HEK293 (cell line): Measurements from ENCODE around the gene MYZAP.

Source experiments
- CTCF ChIA-PET: fragments of 350-600 bp; formaldehyde crosslinking; extraction: SDS; loops from one replicate; lab custom pipeline; 2021; ENCODE audit warnings: antibody characterized with exemption; lab: Yijun Ruan, JAX
- POLR2A ChIA-PET: fragments of 300-600 bp; formaldehyde crosslinking; extraction: SDS; loops from one replicate; lab custom pipeline; 2020; ENCODE audit warnings: antibody characterized with exemption, inconsistent platforms; lab: Yijun Ruan, JAX
- H3K27ac ChIP-seq: fragments of 200-500 bp; sonication (Bioruptor generic); 2 replicates; pipeline ENCODE4 v1.5.1; 2014; ENCODE audit warnings: low read depth, low read length, control low read depth, inconsistent platforms; ENCODE audit errors: extremely low read depth
- H3K36me3 ChIP-seq, 2 experiments: fragments of 200-500 bp in 1 of 2; sonication (Bioruptor generic) in 1 of 2; 1 replicate in 1 of 2; 2 replicates in 1 of 2; pipeline ENCODE4 v1.5.1; 2014 to 2017; ENCODE audit warnings: inconsistent platforms in 2 of 2, low read length in 2 of 2; ENCODE audit not compliant: control insufficient read depth in 2 of 2, insufficient read depth in 1 of 2
- H3K4me1 ChIP-seq: fragments of 200-500 bp; sonication (Bioruptor generic); 2 replicates; pipeline ENCODE4 v1.5.1; 2014; ENCODE audit warnings: mild to moderate bottlenecking, low read length, inconsistent platforms; ENCODE audit not compliant: control insufficient read depth, insufficient read depth
- H3K4me3 ChIP-seq: 2 replicates; pipeline ENCODE4 v1.5.1; 2011; ENCODE audit warnings: low read depth, mild to moderate bottlenecking, control low read depth, low read length, moderate library complexity
- H3K9me3 ChIP-seq: fragments of 200-500 bp; sonication (Bioruptor generic); 2 replicates; pipeline ENCODE4 v1.5.1; 2014; ENCODE audit warnings: low read depth, low read length, inconsistent platforms; ENCODE audit not compliant: control insufficient read depth, insufficient read depth
- IKZF3 ChIP-seq: fragments of 450-650 bp; IDR thresholded peaks from 2 replicates; pipeline ENCODE4 v1.5.0; 2018; ENCODE audit warnings: missing biosample characterization, mild to moderate bottlenecking, missing genetic modification characterization, moderate library complexity
- KLF10 ChIP-seq: fragments of 450-650 bp; IDR thresholded peaks from 2 replicates; pipeline ENCODE4 v1.5.1; 2018; ENCODE audit warnings: missing biosample characterization, mild to moderate bottlenecking, missing genetic modification characterization
- SP2 ChIP-seq: fragments of 450-650 bp; formaldehyde crosslinking; IDR thresholded peaks from 2 replicates; pipeline ENCODE4 v1.5.1; 2016; ENCODE audit warnings: missing biosample characterization, missing genetic modification characterization
- ZBTB21 ChIP-seq: fragments of 450-650 bp; formaldehyde crosslinking; IDR thresholded peaks from 2 replicates; pipeline ENCODE4 v1.5.1; 2017; ENCODE audit warnings: missing biosample characterization, missing genetic modification characterization
- ZNF138 ChIP-seq: fragments of 450-650 bp; formaldehyde crosslinking; IDR thresholded peaks from 2 replicates; pipeline ENCODE4 v1.5.1; 2016; ENCODE audit warnings: missing biosample characterization, missing genetic modification characterization, borderline replicate concordance
- ZNF169 ChIP-seq: fragments of 450-650 bp; formaldehyde crosslinking; IDR thresholded peaks from 2 replicates; pipeline ENCODE4 v1.5.1; 2016; ENCODE audit warnings: missing biosample characterization, missing genetic modification characterization
- ZNF175 ChIP-seq: fragments of 450-650 bp; formaldehyde crosslinking; IDR thresholded peaks from 2 replicates; pipeline ENCODE4 v1.5.1; 2016; ENCODE audit warnings: missing biosample characterization, missing genetic modification characterization
- ZNF214 ChIP-seq: fragments of 450-650 bp; formaldehyde crosslinking; IDR thresholded peaks from 2 replicates; pipeline ENCODE4 v1.5.1; 2017; ENCODE audit warnings: missing biosample characterization, mild to moderate bottlenecking, missing genetic modification characterization, borderline replicate concordance
- ZNF544 ChIP-seq: fragments of 450-650 bp; formaldehyde crosslinking; IDR thresholded peaks from 2 replicates; pipeline ENCODE4 v1.5.0; 2017; ENCODE audit warnings: missing biosample characterization, missing genetic modification characterization
- ZNF548 ChIP-seq: fragments of 450-650 bp; formaldehyde crosslinking; IDR thresholded peaks from 2 replicates; pipeline ENCODE4 v1.5.1; 2016; ENCODE audit warnings: missing biosample characterization, missing genetic modification characterization
- TF ChIP-seq, protein P1 (sequence below): fragments of 450-650 bp; formaldehyde crosslinking; IDR thresholded peaks from 2 replicates; pipeline ENCODE4 v1.5.1; 2016; ENCODE audit warnings: missing biosample characterization, missing genetic modification characterization
- TF ChIP-seq, protein P2 (sequence below): fragments of 450-650 bp; formaldehyde crosslinking; IDR thresholded peaks from 2 replicates; pipeline ENCODE4 v1.5.1; 2016; ENCODE audit warnings: missing biosample characterization, missing genetic modification characterization, low read depth
- TF ChIP-seq, protein P3 (sequence below): fragments of 450-650 bp; formaldehyde crosslinking; IDR thresholded peaks from 2 replicates; pipeline ENCODE4 v1.5.1; 2017; ENCODE audit warnings: missing biosample characterization, missing genetic modification characterization
- TF ChIP-seq, protein P4 (sequence below): fragments of 450-650 bp; formaldehyde crosslinking; IDR thresholded peaks from 2 replicates; pipeline ENCODE4 v1.5.1; 2017; ENCODE audit warnings: missing biosample characterization, missing genetic modification characterization
- TF ChIP-seq, protein P5 (sequence below): fragments of 450-650 bp; formaldehyde crosslinking; IDR thresholded peaks from 2 replicates; pipeline ENCODE4 v1.5.1; 2016; ENCODE audit warnings: missing biosample characterization, missing genetic modification characterization
- TF ChIP-seq, protein P6 (sequence below): fragments of 450-650 bp; formaldehyde crosslinking; IDR thresholded peaks from 2 replicates; pipeline ENCODE4 v1.5.1; 2016; ENCODE audit warnings: missing biosample characterization, missing genetic modification characterization, low read depth

Gene MYZAP

DNA sequence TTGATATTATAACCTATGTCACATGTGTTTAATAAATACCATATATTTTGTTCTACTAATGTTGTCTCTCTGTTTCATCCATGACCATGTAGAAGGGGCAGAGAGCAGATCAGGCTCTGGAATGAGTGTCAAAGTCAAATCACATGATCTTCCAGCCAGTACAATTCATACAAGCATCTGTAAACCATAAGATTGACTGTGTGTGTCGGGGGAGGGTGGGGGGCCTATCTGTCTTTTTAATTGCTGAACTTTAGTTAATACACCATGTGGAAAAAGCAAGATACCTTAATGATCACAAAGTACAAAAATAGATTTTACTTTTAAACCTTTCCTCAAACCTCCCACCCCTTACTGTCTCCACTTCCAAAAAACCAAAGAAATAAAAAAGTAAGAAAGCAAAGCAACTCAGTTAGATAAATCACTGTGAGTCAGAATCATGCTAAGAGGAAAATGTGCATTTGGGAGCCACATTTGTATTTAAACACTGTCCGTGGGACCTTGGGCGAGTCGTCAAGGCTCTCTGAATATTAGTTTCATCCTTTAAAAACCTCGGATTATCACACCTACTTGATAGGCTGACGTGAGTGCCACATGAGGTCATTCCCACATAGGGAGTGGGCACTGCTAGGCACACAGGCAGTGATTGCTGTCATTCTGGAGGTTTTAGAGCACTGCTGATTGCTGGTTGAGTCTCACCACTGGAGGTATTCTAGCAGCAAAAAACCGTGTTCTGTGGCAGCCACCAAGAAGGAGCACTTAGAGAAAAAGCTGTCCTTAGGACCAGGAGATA lies 93.8 kb downstream of the MYZAP start (continued):
- TF ChIP-seq, protein P1, sequence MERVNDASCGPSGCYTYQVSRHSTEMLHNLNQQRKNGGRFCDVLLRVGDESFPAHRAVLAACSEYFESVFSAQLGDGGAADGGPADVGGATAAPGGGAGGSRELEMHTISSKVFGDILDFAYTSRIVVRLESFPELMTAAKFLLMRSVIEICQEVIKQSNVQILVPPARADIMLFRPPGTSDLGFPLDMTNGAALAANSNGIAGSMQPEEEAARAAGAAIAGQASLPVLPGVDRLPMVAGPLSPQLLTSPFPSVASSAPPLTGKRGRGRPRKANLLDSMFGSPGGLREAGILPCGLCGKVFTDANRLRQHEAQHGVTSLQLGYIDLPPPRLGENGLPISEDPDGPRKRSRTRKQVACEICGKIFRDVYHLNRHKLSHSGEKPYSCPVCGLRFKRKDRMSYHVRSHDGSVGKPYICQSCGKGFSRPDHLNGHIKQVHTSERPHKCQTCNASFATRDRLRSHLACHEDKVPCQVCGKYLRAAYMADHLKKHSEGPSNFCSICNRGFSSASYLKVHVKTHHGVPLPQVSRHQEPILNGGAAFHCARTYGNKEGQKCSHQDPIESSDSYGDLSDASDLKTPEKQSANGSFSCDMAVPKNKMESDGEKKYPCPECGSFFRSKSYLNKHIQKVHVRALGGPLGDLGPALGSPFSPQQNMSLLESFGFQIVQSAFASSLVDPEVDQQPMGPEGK = peak; percentile 18; the same call in 1 of the 2 replicates
- TF ChIP-seq, protein P2, sequence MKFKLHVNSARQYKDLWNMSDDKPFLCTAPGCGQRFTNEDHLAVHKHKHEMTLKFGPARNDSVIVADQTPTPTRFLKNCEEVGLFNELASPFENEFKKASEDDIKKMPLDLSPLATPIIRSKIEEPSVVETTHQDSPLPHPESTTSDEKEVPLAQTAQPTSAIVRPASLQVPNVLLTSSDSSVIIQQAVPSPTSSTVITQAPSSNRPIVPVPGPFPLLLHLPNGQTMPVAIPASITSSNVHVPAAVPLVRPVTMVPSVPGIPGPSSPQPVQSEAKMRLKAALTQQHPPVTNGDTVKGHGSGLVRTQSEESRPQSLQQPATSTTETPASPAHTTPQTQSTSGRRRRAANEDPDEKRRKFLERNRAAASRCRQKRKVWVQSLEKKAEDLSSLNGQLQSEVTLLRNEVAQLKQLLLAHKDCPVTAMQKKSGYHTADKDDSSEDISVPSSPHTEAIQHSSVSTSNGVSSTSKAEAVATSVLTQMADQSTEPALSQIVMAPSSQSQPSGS (tag by site-specific recombination) = peak; percentile 40; the same call in 1 of the 2 replicates
- 0 out of 2 replicates have a peak, but pooled peaks have one; percentile 20 for TF ChIP-seq ZBTB21 (tag by site-specific recombination)
- no peak for TF ChIP-seq SP2 (tag by site-specific recombination)
- TF ChIP-seq ZNF548 (tag by site-specific recombination) = no peak
- no peak for TF ChIP-seq ZNF544 (tag by site-specific recombination)

DNA sequence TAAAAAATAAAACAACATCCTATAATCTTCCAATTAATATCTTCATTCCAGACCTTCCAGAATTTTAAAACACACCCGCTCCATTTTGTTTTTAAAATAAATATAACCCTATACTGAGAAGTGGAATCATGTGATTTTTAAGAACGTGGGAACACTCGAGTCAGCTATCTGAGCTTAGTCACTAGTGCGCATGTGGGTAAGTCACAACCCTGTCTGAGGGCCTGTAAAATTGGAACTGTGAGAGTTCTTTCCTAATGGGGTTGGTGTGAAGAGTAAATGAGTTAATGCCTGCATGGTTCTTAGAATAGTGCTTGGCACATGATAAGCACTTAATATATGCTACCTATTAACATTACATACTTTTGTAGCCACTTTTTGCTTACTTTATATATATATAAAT lies 95.0 kb downstream of the MYZAP start:
- Histone ChIP-seq H3K4me1 (peaks cover 20% of the 10 kb centered on the region), H3K9me3 (no peaks in the 10 kb centered on the region), H3K4me3 (no peak overlapping the region), H3K36me3 (no peaks in the 10 kb centered on the region), H3K27ac (no peak overlapping the region)
- TF ChIP-seq, protein P3, sequence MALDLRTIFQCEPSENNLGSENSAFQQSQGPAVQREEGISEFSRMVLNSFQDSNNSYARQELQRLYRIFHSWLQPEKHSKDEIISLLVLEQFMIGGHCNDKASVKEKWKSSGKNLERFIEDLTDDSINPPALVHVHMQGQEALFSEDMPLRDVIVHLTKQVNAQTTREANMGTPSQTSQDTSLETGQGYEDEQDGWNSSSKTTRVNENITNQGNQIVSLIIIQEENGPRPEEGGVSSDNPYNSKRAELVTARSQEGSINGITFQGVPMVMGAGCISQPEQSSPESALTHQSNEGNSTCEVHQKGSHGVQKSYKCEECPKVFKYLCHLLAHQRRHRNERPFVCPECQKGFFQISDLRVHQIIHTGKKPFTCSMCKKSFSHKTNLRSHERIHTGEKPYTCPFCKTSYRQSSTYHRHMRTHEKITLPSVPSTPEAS (tag by site-specific recombination) = no peak
- TF ChIP-seq ZNF138 (tag by site-specific recombination) (no peak), KLF10 (tag by site-specific recombination) (no peak), ZNF175 (tag by site-specific recombination) (no peak), IKZF3 (tag by site-specific recombination) (no peak), ZNF214 (no peak), ZNF169 (tag by site-specific recombination) (no peak)
- TF ChIP-seq, protein P4, sequence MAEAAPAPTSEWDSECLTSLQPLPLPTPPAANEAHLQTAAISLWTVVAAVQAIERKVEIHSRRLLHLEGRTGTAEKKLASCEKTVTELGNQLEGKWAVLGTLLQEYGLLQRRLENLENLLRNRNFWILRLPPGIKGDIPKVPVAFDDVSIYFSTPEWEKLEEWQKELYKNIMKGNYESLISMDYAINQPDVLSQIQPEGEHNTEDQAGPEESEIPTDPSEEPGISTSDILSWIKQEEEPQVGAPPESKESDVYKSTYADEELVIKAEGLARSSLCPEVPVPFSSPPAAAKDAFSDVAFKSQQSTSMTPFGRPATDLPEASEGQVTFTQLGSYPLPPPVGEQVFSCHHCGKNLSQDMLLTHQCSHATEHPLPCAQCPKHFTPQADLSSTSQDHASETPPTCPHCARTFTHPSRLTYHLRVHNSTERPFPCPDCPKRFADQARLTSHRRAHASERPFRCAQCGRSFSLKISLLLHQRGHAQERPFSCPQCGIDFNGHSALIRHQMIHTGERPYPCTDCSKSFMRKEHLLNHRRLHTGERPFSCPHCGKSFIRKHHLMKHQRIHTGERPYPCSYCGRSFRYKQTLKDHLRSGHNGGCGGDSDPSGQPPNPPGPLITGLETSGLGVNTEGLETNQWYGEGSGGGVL (tag by site-specific recombination) = no peak
- TF ChIP-seq, protein P5, sequence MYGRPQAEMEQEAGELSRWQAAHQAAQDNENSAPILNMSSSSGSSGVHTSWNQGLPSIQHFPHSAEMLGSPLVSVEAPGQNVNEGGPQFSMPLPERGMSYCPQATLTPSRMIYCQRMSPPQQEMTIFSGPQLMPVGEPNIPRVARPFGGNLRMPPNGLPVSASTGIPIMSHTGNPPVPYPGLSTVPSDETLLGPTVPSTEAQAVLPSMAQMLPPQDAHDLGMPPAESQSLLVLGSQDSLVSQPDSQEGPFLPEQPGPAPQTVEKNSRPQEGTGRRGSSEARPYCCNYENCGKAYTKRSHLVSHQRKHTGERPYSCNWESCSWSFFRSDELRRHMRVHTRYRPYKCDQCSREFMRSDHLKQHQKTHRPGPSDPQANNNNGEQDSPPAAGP (tag by site-specific recombination) = no peak
- TF ChIP-seq, protein P6, sequence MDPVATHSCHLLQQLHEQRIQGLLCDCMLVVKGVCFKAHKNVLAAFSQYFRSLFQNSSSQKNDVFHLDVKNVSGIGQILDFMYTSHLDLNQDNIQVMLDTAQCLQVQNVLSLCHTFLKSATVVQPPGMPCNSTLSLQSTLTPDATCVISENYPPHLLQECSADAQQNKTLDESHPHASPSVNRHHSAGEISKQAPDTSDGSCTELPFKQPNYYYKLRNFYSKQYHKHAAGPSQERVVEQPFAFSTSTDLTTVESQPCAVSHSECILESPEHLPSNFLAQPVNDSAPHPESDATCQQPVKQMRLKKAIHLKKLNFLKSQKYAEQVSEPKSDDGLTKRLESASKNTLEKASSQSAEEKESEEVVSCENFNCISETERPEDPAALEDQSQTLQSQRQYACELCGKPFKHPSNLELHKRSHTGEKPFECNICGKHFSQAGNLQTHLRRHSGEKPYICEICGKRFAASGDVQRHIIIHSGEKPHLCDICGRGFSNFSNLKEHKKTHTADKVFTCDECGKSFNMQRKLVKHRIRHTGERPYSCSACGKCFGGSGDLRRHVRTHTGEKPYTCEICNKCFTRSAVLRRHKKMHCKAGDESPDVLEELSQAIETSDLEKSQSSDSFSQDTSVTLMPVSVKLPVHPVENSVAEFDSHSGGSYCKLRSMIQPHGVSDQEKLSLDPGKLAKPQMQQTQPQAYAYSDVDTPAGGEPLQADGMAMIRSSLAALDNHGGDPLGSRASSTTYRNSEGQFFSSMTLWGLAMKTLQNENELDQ (tag by site-specific recombination) = no peak
- POLR2A ChIA-PET = no interaction called here
- CTCF ChIA-PET = no interaction called here
